Stimulated activated CD8-positive, alpha-beta memory T cell treated with anti-CD3 and anti-CD28 coated beads, Interleukin-7, amount 100 ng/mL, for 1 hour (primary cell): ENCODE data around the gene ITGA3.

Experiments used
- DNase-seq, 2 donors: peaks; one replicate each; pipeline ENCODE4 v3.0.0-alpha.2; 2020; ENCODE audit warnings: low read depth in 2 of 2

Gene ITGA3

DNA sequence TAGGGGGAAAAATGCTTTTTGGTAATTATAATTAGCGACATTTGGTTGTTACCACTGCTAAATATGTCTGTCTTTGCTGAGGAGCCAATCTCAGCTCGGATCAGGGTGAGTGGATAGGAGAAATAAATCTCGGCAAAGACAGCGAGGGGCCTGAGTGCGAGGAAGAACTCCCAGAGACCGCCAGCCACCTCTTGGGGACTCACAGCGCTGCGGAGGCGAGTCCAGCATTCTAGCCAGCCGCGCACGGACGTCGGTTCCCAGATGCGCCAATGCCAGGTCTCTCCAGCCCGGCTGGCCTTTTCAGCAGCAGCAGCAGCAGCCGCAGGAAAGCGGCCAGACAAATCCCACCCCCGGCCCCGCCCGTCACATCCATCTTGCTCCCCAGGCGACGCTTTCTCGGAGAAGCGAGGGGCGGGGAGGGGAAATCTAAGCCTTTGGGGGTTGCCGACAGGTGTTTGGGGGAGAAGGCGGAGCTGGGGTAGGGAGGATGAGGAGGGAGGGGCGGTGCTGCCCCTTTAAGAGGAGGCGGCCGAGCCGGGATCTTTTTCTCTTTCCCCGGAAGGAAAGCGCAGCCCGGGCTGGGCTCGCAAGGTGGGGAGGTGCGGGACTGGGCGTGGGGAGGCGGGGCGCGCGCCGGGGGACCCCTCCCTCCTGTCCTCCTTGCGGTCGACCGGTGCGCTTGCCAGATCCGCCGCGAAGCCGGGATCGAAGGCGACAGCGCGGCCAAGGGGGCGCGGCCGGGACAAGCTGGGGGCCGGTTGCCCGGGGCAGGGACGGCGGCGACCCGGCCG, at the start of gene ITGA3:
Gene ITGA3 (plus strand): TSS at position 685 of the 791 bp plus-strand sequence. CDS start 330 bp downstream, outside the sequence.
- DNase-seq = peak in 1 of 2 donors; percentile 40

DNA sequence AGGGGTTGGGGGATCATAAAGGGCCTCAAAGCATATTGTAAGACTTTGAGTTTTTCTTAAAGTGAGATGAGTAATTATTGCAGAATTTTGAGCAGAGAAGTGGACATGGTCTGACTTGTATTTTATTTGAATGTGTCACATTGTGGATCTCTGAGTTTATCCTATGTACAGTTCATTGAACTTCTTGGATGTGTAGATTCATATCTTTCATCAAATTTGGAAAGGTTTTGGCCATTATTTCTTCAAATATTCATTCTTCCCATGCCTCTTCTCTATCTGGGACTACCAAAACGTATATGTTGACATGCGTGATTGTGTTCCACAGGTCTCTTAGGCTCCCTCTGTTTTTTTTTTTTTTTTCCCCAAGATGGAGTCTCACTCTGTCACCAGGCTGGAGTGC, 46.6 kb upstream of the ITGA3 start:
- no peak for DNase-seq

DNA sequence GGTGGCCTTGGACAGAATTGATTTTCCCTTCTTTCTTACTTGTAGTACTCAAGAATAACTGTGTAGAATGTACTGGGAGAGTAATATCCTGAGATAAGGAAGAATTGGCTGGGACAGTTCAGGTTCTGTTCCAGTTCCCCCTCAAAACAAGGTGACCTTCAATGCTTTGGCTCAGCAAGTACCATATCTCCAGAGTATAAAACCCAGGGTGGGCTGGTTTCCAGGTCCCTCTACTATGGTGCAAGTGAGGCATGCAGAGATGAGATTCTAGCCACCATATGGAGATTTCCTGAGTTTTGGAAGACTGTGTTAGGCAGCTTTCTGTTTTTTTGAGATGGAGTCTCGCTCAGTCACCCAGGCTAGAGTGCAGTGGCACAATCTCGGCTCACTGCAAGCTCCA, 42.8 kb upstream of the ITGA3 start:
- DNase-seq = no peak

- no peak for DNase-seq
Observed at GRCh38 chr17:50014471-50015088, 41.3 kb upstream of the ITGA3 start.

GRCh38 chr17:50015146-50015545, 40.8 kb upstream of the ITGA3 start:
- DNase-seq = no peak

DNA sequence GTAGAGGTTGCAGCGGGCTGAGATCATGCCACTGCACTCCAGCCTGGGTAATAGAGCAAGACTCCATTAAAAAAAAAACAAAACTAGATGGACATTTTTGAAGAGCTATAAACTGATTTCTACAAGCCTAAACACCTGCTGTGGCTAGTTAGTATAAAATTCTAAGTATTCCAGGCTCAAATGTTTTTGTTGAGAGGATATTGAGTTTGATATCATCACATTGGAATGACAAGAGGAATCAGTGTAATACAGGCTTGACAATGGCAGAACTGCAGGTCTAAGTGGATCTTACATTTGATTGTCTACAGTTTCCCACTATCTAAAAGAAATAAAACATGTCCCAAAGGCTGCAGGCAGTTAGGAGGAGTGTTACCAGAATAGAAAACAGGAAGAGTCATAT, 37.0 kb upstream of the ITGA3 start:
- no peak for DNase-seq

DNA sequence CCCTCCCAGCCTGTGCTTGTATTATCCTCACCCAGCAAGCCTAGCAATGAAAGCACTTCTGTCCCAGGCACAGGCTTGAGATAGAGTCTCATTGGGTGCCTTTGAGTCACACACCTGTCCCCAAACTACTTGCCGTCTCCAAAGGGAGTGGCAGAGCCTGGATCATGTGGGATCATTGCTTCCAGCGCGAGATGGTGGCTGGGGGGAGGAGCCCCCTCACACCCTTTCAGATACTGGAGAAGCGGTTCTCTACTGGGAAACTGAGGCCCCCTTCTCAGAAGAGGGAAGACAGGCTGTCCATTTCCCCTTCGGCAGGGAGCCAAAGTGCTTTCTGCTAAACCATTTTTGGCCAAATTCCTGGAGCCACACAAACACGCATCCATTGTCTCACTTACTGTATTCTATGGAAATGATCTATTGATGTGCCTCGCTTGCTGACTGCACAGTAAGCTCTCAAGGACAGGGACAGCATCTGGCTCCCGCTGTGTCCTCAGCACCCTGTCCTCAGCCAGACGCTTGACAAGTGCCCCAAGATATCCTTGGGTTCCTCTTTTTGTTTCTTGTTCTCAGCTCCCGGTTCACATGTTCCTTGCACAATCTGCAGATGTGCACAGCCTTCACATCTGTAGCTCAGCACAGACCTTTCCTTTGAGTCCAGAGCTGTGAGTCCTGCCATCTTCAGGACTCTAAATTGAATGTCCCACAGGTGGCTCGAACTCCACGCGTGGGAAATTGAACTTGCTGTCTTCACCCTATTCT, 34.9 kb upstream of the ITGA3 start:
- no peak for DNase-seq

DNA sequence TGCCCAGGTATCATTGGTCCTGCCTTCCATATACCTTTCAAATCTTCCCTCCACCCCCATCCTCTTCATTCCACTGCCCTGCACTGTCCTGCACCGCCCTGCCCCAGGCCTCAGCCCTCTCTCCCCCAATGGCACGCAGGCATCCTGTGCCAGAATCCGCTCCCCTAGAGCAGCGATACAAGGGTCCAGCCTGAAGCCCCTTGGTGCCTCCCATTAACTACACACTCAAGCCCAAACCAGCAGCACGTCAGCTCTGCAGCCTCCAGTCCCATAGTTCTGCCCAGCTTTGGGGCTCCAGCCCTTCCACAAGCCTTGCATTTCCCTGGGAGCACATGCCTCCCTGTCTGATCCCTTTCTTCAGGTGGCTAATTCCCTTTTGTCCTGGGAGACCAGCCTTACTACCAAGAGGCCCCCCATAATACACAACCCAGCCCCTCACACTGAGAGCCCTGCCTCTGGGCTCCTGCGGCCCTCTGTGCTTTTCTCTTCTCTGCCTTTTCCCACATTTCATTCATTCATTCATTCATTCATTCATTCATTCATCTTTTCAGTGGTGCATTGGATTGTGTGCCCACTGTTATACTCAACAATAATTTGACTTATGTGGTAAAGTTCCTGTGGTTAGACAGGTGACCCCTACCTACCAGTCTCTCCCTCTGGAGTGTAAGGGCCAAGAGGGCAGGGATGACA, 34.1 kb upstream of the ITGA3 start:
- no peak for DNase-seq

GRCh38 chr17:50022463-50023130, 33.3 kb upstream of the ITGA3 start:
- no peak for DNase-seq

DNA sequence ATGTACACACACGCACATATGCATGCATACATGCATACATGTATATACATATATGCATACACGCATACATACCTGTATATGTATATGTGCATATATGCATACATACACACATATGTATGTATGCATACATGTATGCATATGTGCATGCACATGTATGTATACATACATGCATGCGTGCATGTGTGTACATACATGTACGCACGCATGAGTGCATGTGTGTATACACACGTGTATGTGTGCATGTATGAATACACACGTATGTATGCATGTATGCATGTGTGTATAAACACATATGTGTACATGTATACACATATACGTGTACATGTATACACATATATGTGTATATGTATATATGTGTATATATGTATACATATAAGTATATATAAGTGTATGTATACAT, 32.4 kb upstream of the ITGA3 start:
- DNase-seq = no peak

DNA sequence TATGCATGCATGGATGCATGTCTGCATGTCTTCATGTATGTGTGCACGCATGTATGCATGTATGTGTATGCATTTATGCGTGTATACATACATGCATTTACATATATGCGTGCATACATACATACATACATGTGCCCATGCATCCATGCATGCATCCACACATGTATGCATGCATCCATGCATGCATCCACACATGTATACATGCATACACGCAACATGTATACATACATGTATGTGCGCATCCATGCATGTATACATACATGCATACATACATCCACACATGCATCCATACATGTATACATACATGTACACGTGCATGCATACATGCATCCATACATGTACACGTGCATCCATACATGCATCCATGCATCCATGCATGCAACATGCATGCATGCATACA, 31.1 kb upstream of the ITGA3 start:
- DNase-seq = no peak

DNA sequence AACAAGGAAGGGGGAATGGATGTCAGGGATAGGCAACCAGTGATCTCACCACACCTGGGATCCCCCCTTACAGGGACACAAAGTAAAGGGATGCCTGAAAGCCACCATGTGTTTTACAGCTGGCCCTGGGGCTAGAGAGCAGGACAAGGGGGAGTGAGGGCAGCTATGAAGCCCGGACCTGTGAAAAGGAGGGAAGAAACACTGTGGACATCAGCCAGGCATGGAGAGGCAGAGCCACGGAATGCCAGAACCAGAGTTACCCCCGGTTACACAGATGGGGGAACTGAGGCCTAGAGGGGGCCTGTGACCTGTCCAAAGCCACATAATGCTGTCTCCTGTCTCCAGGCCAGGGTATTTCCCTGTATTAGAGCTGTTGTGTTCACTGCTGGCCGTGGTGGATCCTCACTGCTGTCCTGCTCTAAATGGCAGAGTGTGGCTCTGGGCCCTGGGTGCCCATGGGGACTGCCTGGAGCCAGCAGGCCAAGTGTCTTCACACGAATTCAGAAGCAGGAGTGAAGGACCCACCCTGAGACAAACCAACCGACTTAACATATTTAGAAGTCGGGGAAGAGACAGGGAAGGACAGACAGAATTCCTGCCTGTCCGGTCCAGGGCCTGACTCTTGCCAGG, 29.7 kb upstream of the ITGA3 start:
- DNase-seq = no peak

GRCh38 chr17:50026837-50027171, 29.1 kb upstream of the ITGA3 start:
- DNase-seq = peak; percentile 56 to 74

DNA sequence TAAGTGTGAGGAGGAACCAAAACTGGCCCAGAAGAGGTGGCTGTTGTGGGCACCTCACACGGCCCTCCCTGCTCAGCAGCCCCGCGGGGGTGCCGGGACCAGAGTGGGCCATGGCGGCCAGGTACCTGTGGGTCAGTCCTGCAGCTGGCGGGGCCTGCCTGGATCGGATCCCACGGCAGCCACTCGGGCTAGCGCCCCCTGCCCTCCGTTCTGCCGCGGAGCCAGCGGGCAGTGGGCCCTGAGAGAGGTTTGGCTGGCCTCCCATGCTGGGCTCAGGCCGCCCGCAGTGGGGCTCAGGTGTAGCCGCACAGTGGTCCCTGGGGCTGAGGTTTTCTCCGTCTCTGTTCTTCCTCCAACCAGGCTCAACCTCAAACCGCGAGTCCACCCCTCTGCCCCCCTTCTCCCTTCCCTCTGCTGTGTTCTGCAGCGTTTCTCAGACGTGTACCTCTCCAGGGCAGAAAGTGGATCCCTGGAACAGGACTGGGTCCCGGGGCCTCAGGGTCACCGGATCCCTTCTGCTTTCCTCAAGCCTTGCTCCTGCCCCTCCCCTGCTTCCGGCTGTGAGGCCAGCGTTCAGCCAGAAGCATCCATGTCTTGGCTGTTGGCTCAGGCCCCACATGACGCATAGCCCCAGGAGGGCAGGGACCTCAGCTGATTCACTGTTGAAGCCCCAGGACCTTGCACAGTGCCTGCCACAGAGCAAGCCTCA, 28.6 kb upstream of the ITGA3 start:
- no peak for DNase-seq

DNA sequence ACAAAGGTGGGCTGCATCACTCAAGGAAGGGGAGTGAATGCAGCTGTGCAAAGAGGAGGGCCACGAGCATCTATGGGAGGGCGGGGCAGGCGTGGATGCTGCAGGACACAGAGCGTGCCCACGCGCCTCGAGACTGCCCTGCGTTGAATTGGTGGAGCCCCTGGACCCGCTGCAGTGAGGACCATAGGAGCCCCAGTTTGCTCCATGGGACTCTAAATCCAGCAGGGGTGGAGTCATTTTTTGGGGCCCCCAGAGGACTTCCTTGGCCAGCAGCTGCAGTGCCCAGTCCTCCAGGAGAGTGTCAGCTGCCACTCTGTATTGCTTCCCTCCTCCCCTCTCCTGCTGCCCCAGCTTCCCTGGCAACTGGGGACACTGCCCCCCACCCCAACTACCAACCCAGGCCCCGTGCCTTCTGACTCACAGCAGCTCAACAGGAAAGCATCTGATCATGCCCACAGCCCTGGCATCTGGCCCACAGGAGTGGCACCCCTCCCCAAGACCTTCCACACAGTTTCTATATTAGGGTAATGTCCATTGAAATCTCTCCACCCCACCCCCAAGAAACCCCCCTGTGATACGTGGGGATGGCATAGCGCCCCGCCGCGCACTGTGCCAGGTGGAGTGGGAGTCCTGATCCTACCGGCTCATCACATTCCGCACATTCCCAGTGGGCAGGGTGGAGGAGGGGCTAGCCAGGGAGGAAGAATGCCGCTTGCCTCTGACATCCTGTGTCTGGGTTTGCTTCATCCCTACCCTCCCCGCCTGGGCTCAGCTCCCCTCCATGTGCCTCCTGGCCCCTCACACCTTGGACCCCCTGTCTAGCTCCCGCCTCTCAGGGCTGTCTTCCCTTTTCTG, 27.8 kb upstream of the ITGA3 start:
- DNase-seq = no peak

DNA sequence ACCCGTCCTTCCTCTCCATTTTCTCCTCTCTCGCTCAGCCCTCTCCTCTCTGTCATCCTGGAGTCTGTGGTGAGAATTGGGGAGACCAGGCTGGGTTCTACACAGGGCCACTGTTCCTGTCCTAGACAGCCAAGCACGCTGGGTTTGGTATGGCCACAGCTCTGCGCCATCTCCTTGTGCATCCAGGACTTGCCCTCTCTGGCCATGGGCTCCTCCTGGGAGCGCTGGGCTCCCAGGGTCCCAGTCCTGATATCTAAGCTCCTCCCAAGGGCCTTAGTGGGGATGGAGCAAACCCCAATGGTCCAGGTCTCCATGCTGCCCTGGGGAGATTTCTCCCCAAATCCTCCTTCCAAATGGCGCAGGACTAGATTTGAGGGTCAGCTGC, 27.2 kb upstream of the ITGA3 start:
- DNase-seq = no peak

- no peak for DNase-seq
Observed at GRCh38 chr17:50029185-50029584, 26.7 kb upstream of the ITGA3 start.

GRCh38 chr17:50033316-50033715, 22.6 kb upstream of the ITGA3 start:
- DNase-seq = no peak

DNA sequence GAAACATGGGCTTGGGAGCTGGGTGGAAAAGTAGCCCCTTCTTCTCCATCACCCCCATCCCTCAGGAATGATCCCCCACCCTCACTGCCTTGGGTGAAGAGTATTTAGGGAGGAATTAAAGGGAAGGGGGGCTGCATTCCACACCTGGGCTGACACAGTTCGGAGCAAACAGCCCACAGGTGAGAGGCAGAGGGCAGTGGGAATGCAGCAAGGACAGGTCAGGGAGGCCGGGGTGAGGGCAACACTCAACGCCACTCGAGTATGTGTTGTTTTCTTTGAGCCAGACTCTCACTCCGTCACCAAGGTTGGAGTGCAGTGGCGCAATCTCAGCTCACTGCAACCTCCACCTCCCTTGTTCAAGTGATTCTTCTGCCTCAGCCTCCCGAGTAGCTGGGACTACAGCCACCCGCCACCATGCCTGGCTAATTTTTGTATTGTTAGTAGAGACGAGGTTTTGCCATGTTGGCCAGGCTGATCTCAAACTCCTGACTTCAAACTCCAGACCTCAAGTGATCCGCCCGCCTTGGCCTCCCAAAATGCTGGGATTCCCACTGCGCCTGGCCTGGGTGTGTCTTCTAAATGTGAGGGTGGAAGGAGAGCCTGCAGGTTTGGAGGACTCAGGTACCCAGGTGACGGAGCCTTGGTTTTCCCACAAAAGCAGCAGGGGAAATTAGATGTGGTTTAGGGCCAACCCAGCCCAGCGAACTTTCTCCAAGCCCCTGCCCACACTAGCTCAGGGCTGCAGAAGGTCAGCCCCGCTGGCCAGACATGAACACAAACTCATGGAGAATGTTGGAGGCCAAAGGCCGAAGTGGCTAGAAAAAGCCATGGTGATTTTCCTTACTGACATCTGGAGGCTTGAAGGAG, 21.2 kb upstream of the ITGA3 start:
- DNase-seq = no peak
